22Rv1 (cell line): ENCODE data around the gene SYNE4.

Experiments
- H3K27ac ChIP-seq: fragments of 450-650 bp; 2 replicates; pipeline ENCODE4 v1.5.1; 2017
- CTCF ChIP-seq: fragments of 450-650 bp; IDR thresholded peaks from 2 replicates; pipeline ENCODE4 v1.5.1; 2017; ENCODE audit warnings: mild to moderate bottlenecking
- ZFX ChIP-seq: fragments of 450-650 bp; IDR thresholded peaks from 2 replicates; pipeline ENCODE4 v1.6.1; 2017; ENCODE audit warnings: antibody characterized with exemption, borderline replicate concordance

The SYNE4 gene

GRCh38 chr19:36031308-36031707 lies 22.7 kb upstream of the SYNE4 start:
- no peak overlapping the region for H3K27ac ChIP-seq
- TF ChIP-seq ZFX (no peak), CTCF (no peak)

- H3K27ac ChIP-seq: peak overlapping the region; percentile 27; the same call in 1 of the 2 replicates
Observed at GRCh38 chr19:36030264-36031148, 21.9 kb upstream of the SYNE4 start.

GRCh38 chr19:36028313-36029041 lies 19.9 kb upstream of the SYNE4 start:
- no peak overlapping the region for H3K27ac ChIP-seq
- TF ChIP-seq ZFX (no peak), CTCF (no peak)

More at GRCh38 chr19:36030264-36031148, 21.9 kb upstream of the SYNE4 start:
- TF ChIP-seq ZFX: no peak
- no peak for TF ChIP-seq CTCF

- TF ChIP-seq ZFX (no peak), CTCF (no peak)
- H3K27ac ChIP-seq: no peak overlapping the region
Observed at GRCh38 chr19:36027696-36028095, 19.1 kb upstream of the SYNE4 start.

GRCh38 chr19:36026091-36026876 lies 17.7 kb upstream of the SYNE4 start:
- TF ChIP-seq CTCF (no peak), ZFX (no peak)
- no peak overlapping the region for H3K27ac ChIP-seq

GRCh38 chr19:36025541-36025940 lies 16.9 kb upstream of the SYNE4 start:
- TF ChIP-seq CTCF: no peak
- no peak for TF ChIP-seq ZFX
- H3K27ac ChIP-seq: no peak overlapping the region
